PC-3 (cell line): Measurements from ENCODE around the gene JAM2.

Experiments used
- EZH2 ChIP-seq: fragments of 300-600 bp; sonication (generic); IDR thresholded peaks from one replicate; pipeline ENCODE4 v1.6.1; 2017; ENCODE audit warnings: antibody characterized with exemption, mild to moderate bottlenecking, low read length; ENCODE audit not compliant: unreplicated experiment
- EZH2phosphoT487 ChIP-seq: fragments of 300-600 bp; sonication (generic); IDR thresholded peaks from 2 replicates; pipeline ENCODE4 v1.6.1; 2018; ENCODE audit warnings: mild to moderate bottlenecking, antibody characterized with exemption, low read length, borderline replicate concordance
- TF ChIP-seq, protein P1 (sequence below): fragments of 300-600 bp; sonication (generic); conservative IDR thresholded peaks from 2 replicates; pipeline ENCODE4 v1.5.1; 2017; ENCODE audit warnings: antibody characterized with exemption, low read depth, mild to moderate bottlenecking, low read length

DNA sequence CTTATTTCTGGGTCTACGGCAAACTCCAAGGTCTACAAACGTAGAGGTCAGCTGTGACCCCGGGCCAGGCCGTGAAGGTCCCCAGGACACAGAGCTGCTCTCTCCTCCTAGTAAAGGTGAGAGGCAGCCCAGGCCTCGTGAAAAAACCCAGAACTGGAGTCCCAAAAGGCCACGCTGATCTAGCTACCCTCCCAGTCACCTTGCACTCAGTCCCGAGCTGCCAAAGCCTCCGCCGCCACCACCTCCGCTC is 95.5 kb downstream of the JAM2 start:
- TF ChIP-seq, protein P1, sequence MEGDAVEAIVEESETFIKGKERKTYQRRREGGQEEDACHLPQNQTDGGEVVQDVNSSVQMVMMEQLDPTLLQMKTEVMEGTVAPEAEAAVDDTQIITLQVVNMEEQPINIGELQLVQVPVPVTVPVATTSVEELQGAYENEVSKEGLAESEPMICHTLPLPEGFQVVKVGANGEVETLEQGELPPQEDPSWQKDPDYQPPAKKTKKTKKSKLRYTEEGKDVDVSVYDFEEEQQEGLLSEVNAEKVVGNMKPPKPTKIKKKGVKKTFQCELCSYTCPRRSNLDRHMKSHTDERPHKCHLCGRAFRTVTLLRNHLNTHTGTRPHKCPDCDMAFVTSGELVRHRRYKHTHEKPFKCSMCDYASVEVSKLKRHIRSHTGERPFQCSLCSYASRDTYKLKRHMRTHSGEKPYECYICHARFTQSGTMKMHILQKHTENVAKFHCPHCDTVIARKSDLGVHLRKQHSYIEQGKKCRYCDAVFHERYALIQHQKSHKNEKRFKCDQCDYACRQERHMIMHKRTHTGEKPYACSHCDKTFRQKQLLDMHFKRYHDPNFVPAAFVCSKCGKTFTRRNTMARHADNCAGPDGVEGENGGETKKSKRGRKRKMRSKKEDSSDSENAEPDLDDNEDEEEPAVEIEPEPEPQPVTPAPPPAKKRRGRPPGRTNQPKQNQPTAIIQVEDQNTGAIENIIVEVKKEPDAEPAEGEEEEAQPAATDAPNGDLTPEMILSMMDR, result no peak
- no peak for TF ChIP-seq EZH2
- no peak for TF ChIP-seq EZH2phosphoT487
